IPS DF 4.7 (cell line): Measurements from ENCODE around the gene FILIP1L.
"Not testable (repeated sequence)": the region's sequence is repeated elsewhere in the genome, so short reads cannot be mapped to it uniquely, and the experiment has no call there.

Source experiments
- DNase-seq: peaks from one replicate; pipeline ENCODE4 v3.0.0-alpha.2; 2013; ENCODE audit warnings: low spot score; ENCODE audit errors: extremely low read depth

Gene FILIP1L

DNA sequence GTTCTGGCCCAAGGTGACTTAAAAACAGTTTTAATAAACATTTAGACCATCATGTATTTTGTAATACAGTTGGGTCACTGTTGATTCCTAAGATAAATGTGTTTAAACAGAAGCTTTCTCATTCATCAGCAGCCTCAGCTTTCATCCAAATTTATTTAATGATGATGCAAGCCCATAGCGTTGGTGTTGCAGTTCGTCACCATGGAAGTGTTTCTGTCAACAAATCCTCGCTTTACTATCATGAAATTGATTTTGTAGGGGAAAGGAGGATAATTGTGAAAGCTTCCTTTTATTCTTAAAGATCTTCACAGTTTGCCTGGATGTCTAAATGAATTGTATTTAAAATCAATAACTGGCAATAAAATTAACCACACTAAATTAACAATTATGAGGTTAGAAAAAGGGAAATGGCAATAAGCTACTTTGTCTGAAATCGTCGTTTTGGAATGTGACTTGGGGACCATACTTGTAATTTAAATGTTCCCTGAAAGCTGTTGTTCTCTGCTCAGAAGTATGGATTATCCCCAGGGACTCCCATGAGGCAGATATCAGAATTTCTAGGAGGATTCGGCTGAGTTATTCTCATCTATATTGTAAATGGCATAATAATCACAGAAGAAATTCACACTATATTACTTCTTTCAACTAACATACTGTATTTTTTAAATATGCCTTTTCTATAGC, 267.7 kb downstream of the FILIP1L start:
- no peak for DNase-seq

- no peak for DNase-seq
Observed at GRCh38 chr3:99845999-99846398, 268.3 kb downstream of the FILIP1L start.

- DNase-seq, result no peak
Observed at GRCh38 chr3:99845331-99845730, 269.0 kb downstream of the FILIP1L start.

DNA sequence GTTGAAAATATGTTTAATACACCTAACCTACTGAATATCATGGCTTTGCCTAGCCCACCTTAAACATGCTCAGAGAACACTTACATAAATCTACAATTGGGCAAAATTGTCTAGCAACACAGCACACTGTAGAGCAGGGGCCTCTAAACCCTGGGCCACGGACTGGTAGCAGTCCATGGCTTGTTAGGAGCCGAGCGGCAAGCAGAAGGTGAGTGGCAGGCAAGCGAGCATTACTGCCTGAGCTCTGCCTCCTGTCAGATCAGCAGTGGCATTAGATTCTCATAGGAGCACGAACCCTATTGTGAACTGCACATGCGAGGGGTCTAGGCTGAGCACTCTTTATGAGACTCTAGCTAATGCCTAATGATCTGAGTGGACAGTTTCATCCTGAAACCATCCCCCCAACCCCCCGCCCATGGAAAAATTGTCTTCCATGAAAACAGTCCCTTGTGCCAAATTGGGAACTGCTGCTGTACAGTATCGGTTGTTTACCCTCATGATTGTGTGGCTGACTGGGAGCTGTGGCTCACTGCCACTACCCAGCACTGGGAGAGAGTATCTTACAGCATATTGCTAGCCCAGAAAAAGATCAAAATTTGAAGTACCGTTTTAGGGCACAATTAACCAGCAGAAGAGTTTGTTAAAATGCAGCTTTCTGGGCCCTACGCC, 270.6 kb downstream of the FILIP1L start:
- DNase-seq, result no peak

- no peak for DNase-seq
Observed at GRCh38 chr3:99842826-99843589, 271.3 kb downstream of the FILIP1L start.

- DNase-seq, result not testable (repeated sequence)
Observed at GRCh38 chr3:99841949-99842348, 272.4 kb downstream of the FILIP1L start.

GRCh38 chr3:99839613-99840012, 274.7 kb downstream of the FILIP1L start:
- DNase-seq, result no peak

DNA sequence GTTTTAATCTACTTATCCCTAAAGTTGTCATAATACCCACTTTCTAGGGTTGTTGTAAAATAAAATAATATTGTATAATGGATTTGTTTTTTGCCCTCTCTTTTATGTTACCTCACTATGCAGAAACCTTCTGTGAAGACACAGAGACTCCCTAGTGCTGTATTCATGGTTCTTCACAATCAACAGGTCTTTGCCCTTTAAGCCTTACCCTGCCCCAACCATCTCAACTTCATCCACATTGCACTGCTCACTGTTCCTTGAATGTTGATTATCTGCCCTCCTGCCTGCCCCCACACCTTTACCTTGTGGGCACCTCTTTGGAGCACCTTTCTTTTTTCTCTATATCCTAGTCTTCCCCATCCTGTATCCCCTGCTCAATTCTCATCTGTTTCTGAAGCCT, 275.5 kb downstream of the FILIP1L start:
- DNase-seq, result no peak

- DNase-seq, result no peak
Observed at GRCh38 chr3:99837715-99838114, 276.6 kb downstream of the FILIP1L start.

GRCh38 chr3:99836681-99837080, 277.6 kb downstream of the FILIP1L start:
- DNase-seq, result no peak

- no peak for DNase-seq
Observed at GRCh38 chr3:99834211-99834957, 279.9 kb downstream of the FILIP1L start.

- DNase-seq, result no peak
Observed at GRCh38 chr3:99833617-99834205, 280.6 kb downstream of the FILIP1L start.

GRCh38 chr3:99829844-99830243, 284.5 kb downstream of the FILIP1L start:
- no peak for DNase-seq

DNA sequence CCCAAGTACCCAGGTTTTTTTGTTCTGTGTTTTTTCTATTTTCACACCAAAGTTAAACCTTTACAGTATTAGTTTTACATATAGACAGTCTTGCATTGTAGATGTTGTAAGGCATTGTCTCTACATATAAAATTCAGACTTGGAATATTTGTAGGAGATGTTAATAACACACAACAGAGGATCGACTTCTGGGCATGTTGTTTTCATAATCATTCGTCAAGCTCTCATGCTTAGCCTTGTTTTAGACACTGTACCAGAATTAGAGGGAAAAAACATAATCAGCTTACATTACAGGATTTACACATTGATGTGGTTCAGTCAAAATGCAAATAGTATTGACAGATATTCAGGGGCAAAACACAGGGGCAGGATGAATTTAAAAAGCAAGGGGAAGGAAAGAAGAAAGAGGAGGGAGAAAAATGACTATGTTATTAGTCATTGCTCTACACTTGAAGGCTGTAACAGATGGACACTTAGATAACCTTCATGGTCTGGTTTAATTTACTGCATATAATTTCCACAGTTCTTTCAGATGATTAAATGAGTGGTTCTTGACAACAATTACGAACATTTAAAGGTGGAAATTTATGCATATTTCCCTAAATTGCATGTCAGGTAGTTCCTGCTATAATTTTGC, 289.2 kb downstream of the FILIP1L start:
- DNase-seq, result no peak

DNA sequence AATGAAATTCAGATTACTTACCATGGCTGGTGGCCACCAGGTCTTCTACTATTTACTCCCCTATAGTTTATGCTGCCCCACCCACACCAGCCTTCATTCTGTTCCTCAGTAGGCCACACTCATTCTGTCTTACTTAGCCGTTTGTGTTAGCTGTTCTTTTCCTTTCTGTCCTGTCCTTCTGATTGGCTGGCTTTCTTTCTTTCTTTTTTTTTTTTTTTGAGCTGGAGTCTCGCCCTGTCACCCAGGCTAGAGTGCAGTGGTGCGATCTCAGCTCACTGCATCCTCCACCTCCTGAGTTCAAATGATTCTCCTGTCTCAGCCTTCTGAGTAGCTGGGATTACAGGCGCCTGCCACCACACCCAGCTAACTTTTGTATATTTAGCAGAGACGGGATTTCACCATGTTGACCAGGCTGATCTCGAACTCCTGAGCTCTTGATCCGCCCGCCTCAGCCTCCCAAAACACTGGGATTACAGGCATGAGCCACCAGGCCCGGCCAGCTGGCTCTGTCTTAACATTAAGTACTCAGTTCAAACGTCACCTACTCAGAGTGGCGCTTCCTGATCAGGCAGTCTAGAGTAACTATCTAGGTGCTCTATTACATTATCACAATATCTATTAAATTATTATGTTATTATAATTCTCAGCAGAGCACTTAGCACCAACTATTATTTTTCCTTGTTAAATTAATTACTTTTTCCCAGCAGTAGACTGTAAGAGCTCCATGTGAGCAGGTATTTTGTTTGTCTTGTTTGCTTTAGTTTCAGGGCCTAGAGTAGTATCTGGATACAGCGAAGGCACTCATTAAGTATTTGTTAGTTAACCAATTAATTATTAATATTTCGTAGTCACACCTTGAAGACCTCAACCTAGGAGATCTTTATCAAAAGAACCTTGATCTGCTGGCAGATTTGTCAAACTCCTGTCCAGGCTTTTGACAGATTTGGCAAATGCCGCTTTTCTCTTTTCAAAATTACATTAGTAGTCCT, 290.3 kb downstream of the FILIP1L start:
- no peak for DNase-seq

- no peak for DNase-seq
Observed at GRCh38 chr3:99818818-99819217, 295.5 kb downstream of the FILIP1L start.

- no peak for DNase-seq
Observed at GRCh38 chr3:99817437-99818240, 296.7 kb downstream of the FILIP1L start, which contains the start of gene CMSS1. CMSS1 (plus strand) TSS chr3:99817862.

DNA sequence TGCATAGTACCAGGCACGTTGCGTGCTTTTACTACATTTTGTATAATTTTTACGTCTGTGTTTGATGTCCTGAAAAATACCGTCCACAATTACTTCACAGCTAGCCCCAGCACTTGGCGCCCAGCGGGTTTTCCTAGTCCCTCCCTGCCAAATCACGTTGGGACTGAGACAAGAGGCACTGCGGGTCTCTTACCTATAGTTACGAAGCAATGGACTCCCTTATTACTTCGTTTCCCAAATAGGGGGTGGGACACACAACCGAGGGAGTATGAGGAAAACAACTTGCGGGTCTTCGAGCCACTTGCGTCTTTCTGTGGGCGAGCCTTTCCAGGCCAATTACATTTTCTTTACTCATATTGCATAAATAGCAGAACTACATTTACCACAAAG, 297.3 kb downstream of the FILIP1L start:
- no peak for DNase-seq

DNA sequence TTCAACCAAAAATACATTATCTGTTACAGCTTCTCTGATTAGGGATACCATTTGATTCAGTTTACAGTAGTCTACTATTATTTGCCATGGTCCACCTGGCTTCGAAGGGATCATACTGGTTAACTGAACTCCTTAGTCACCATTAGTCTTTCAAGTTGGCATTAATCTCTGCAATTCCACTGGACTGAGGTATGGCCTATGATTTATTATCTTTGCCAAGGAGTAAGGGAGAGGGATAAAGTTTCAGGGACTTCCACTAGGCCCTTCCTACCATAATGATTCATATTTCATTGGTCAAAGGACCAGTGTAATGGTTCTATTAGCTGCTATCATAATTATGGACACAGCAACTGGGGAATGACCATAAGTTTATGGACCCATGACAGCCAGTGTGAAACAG, 303.9 kb downstream of the FILIP1L start:
- no peak for DNase-seq
